ENCODE results near the gene SPARC. TPM values are rescaled to one million over a fixed set of nuclear protein-coding genes. Genes with fewer than 3 reads are reported as not detected.
"Not testable (repeated sequence)": the region's sequence is repeated elsewhere in the genome, so short reads cannot be mapped to it uniquely, and the experiment has no call there.

The SPARC gene
- total RNA-seq, 2 donors from 2014 or later, result 1,654 to 1,851 TPM

DNA sequence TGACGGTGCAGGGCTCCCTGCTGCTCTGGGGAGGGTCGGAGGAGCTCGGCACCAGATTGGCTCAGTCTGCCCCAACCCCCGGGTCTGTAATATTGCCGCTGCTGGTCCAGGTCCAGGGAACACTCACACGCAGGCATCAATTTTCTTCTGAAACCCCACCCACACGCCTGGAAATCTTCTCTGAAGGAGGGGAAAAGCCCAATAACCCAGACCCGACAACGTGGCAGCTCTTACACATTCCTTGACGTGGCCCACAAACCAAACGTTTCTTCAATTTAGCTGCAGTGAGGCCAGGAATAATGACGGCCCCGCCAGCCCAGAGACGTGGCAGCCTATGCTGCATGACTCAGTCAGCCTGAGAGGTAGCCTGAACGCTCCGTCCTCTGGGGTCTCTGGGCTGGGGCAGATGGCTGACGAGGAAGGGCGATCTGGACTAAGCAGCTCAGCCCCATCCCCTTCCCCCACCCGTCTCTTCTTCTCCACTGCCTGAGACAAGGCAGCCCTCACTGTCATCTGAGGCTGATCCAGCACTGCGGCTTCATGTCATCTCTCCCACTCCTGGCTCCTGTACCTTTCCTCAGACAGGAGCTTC is 9.9 kb upstream of the SPARC start:
- H3K27me3 ChIP-seq (replicated peaks; ENCODE audit: insufficient read depth), result no peaks in the 10 kb centered on the region
- TF ChIP-seq, protein P1, sequence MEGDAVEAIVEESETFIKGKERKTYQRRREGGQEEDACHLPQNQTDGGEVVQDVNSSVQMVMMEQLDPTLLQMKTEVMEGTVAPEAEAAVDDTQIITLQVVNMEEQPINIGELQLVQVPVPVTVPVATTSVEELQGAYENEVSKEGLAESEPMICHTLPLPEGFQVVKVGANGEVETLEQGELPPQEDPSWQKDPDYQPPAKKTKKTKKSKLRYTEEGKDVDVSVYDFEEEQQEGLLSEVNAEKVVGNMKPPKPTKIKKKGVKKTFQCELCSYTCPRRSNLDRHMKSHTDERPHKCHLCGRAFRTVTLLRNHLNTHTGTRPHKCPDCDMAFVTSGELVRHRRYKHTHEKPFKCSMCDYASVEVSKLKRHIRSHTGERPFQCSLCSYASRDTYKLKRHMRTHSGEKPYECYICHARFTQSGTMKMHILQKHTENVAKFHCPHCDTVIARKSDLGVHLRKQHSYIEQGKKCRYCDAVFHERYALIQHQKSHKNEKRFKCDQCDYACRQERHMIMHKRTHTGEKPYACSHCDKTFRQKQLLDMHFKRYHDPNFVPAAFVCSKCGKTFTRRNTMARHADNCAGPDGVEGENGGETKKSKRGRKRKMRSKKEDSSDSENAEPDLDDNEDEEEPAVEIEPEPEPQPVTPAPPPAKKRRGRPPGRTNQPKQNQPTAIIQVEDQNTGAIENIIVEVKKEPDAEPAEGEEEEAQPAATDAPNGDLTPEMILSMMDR (IDR thresholded peaks at IDR 0.05), result no peak
- no peaks in the 10 kb centered on the region for H3K36me3 ChIP-seq
- H3K4me3 ChIP-seq, result peak overlapping the region; percentile 34
- H3K4me1 ChIP-seq (ENCODE audit: control insufficient read depth in 1 of 2, low read depth in 2 of 2), result peaks cover 32 to 64% of the 10 kb centered on the region in 2 donors
- no peaks in the 10 kb centered on the region for H3K9me3 ChIP-seq
- ATAC-seq (ENCODE audit: insufficient number of reproducible peaks, low FRiP score, low read depth) (peak; percentile 69), DNase-seq (ENCODE audit: low spot score) (peak; percentile 75)
- peak overlapping the region; percentile 97 to 98 for H3K27ac ChIP-seq

DNA sequence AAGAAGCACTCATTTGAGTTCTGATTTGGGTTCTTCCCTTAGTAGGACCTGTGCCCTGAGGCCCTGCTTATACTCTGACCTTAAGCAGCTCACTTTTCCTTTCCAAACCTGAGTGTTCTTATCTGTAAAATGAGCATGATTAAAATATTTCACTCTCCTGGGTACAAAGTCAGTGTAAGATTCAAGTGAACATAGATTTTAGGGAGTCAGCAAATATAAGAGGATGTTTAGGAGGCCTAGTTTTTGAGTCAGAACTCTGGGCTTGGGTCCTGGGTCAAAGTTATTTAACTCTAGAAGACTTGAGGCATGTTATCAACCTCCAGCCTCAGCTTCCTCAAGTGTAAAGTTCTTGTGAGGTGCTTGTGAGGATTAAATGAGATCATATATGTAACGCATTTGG is 8.7 kb upstream of the SPARC start:
- Histone ChIP-seq H3K36me3 (no peaks in the 10 kb centered on the region), H3K9me3 (no peaks in the 10 kb centered on the region), H3K4me3 (no peak overlapping the region), H3K4me1 (ENCODE audit: control insufficient read depth in 1 of 2, low read depth in 2 of 2) (peaks cover 28 to 59% of the 10 kb centered on the region in 2 donors), H3K27me3 (replicated peaks; ENCODE audit: insufficient read depth) (no peaks in the 10 kb centered on the region), H3K27ac (peak overlapping the region; percentile 97 to 98)
- no peak for DNase-seq (ENCODE audit: low spot score)
- TF ChIP-seq, protein P1 (IDR thresholded peaks at IDR 0.05), result no peak
- no peak for ATAC-seq (ENCODE audit: insufficient number of reproducible peaks, low FRiP score, low read depth)

DNA sequence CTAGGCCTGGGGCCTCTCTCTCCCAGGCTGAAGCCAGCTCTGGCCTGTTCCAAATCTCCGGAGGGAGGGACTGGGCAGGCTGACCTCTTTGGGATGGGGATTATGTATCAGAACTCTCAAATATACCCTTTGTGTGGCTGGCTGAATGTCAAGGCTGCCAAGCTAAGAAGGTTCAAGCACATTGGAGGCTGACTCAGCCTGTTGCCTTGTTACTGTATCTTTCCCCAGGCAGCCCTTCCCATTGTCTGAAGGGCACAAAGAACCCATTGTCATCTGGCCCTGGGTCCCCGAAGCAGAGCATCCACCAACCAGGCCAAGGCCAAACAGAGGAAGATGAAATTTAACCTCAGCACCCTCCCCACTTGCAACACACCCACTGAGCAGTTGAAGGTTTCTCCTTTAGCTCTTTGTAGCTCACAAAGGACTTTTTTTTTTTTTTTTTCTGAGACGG is 7.3 kb upstream of the SPARC start:
- Histone ChIP-seq H3K27me3 (replicated peaks; ENCODE audit: insufficient read depth) (no peaks in the 10 kb centered on the region), H3K4me3 (no peak overlapping the region), H3K27ac (no peak overlapping the region), H3K9me3 (no peaks in the 10 kb centered on the region), H3K4me1 (ENCODE audit: control insufficient read depth in 1 of 2, low read depth in 2 of 2) (peaks cover 19 to 45% of the 10 kb centered on the region in 2 donors), H3K36me3 (no peaks in the 10 kb centered on the region)
- TF ChIP-seq, protein P1 (IDR thresholded peaks at IDR 0.05), result no peak
- ATAC-seq (ENCODE audit: insufficient number of reproducible peaks, low FRiP score, low read depth) (no peak), DNase-seq (ENCODE audit: low spot score) (no peak)

DNA sequence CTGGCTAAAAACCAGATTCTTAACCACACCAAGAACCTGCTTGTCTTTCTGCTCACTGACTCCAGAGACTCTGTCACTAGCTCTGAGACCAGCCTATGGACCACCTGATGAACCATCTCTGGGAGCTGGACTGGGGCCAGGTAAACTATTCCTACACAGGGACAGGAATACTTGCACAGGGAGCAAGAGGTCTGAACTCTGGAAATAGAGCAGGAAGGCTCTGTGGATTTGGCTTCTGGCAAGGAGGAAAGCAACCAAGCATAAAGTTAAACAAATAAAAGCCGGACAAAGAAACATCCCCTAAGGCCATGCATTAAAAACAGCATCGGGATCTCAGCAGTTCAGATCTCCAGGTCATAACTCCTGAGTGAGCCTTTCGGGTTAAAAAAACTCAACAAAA is 5.6 kb upstream of the SPARC start:
- ATAC-seq (ENCODE audit: insufficient number of reproducible peaks, low FRiP score, low read depth) (no peak), DNase-seq (ENCODE audit: low spot score) (no peak)
- H3K27ac ChIP-seq, result no peak overlapping the region
- TF ChIP-seq, protein P1 (IDR thresholded peaks at IDR 0.05), result no peak
- H3K27me3 ChIP-seq (replicated peaks; ENCODE audit: insufficient read depth), result no peaks in the 10 kb centered on the region
- no peak overlapping the region for H3K4me3 ChIP-seq
- no peaks in the 10 kb centered on the region for H3K9me3 ChIP-seq
- peaks cover 10 to 36% of the 10 kb centered on the region in 2 donors for H3K4me1 ChIP-seq (ENCODE audit: control insufficient read depth in 1 of 2, low read depth in 2 of 2)
- H3K36me3 ChIP-seq, result no peaks in the 10 kb centered on the region

DNA sequence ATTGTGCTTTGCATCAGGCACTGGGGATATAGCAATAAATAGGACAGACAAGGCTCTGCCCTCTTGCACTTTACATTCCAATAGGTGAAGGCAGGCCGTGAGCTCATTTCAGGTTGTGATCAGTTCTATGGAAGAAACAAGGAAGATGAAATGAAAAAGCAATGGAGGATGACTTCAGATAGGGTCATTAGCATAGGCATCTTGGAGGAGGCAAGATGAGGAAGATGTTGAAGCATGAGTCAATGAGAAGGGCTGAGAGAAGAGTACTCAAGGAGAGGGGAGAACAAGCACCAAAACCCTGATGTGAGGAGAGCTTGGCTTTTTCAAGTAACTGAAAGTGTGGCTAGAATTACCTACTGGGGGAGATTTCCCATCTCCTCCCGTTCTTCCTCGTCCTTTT is 5.0 kb upstream of the SPARC start:
- TF ChIP-seq, protein P1 (IDR thresholded peaks at IDR 0.05), result no peak

DNA sequence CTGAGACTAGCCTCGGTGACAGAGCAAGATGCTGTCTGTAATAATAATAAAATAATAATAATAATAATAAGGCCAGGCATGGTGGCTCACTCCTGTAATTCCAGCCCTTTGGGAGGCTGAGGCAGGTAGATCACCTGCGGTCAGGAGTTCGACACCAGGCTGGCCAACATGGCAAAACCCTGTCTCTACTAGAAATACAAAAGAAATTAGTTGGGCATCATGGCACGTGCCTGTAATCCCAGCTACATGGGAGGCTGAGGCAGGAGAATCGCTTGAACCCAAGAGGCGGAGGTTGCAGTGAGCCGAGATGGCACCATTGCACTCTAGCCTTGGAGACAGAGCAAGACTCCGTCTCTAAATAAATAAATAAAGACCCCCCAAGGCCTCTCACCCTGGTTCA is 2.9 kb upstream of the SPARC start:
- ATAC-seq (ENCODE audit: insufficient number of reproducible peaks, low FRiP score, low read depth), result not testable (repeated sequence)

More for the DNA sequence above, 5.0 kb upstream of the SPARC start:
- Histone ChIP-seq H3K4me3 (no peak overlapping the region), H3K4me1 (ENCODE audit: control insufficient read depth in 1 of 2, low read depth in 2 of 2) (peaks cover 10 to 33% of the 10 kb centered on the region in 2 donors), H3K9me3 (no peaks in the 10 kb centered on the region), H3K36me3 (no peaks in the 10 kb centered on the region), H3K27me3 (replicated peaks; ENCODE audit: insufficient read depth) (no peaks in the 10 kb centered on the region), H3K27ac (no peak overlapping the region)
- ATAC-seq (ENCODE audit: insufficient number of reproducible peaks, low FRiP score, low read depth) (no peak), DNase-seq (ENCODE audit: low spot score) (no peak)

More for the DNA sequence above, 2.9 kb upstream of the SPARC start:
- DNase-seq (ENCODE audit: low spot score); H3K9me3 ChIP-seq; H3K27ac ChIP-seq; H3K36me3 ChIP-seq; H3K27me3 ChIP-seq (replicated peaks; ENCODE audit: insufficient read depth); H3K4me3 ChIP-seq: not testable (repeated sequence)
- peaks cover 0 to 18% of the 10 kb centered on the region in 2 donors for H3K4me1 ChIP-seq (ENCODE audit: control insufficient read depth in 1 of 2, low read depth in 2 of 2)

Measured in thoracic aorta (tissue), 2 donors.